ENCODE results near the gene BIRC3.

The BIRC3 gene

GRCh38 chr11:102319544-102319943 lies 2.3 kb downstream of the BIRC3 start:
- no peaks in the 10 kb centered on the region for H3K36me3 ChIP-seq (ENCODE audit: control insufficient read depth in 1 of 2, insufficient read depth in 2 of 2, low read length in 2 of 2)
- H3K18ac ChIP-seq (ENCODE audit: low read length): no peak overlapping the region
- WGBS (ENCODE audit: extremely low coverage, insufficient coverage, insufficient read length): no CpG with 5 or more reads among the region's 2 CpGs
- H2BK12ac ChIP-seq (ENCODE audit: low read length): no peak overlapping the region
- H3K79me1 ChIP-seq (ENCODE audit: low read length): no peaks in the 10 kb centered on the region
- DNase-seq: no peak
- no peak overlapping the region for H3K23ac ChIP-seq (ENCODE audit: low read length)
- no peaks in the 10 kb centered on the region for H3K79me2 ChIP-seq (ENCODE audit: control insufficient read depth, insufficient read depth, low read length, poor library complexity)
- no peak overlapping the region for H4K8ac ChIP-seq (ENCODE audit: low read depth, low read length)
- no peak overlapping the region for H3K9ac ChIP-seq (ENCODE audit: low read length)
- H3K9me3 ChIP-seq (ENCODE audit: insufficient read depth, low read depth, low read length): no peaks in the 10 kb centered on the region
- H3K4me2 ChIP-seq (ENCODE audit: low read length): no peak overlapping the region
- H4K91ac ChIP-seq (ENCODE audit: low read depth, low read length): no peak overlapping the region
- H3K4ac ChIP-seq (ENCODE audit: low read depth, low read length): no peak overlapping the region
- no peaks in the 10 kb centered on the region for H3K4me1 ChIP-seq (ENCODE audit: control insufficient read depth in 1 of 2, insufficient read depth in 2 of 2, low read length in 2 of 2)
- no peak overlapping the region for H3K4me3 ChIP-seq (ENCODE audit: low read depth, low read length)
- no peak overlapping the region for H2BK120ac ChIP-seq (ENCODE audit: insufficient read depth, low read length, poor library complexity)
- H4K12ac ChIP-seq (ENCODE audit: low read depth, low read length): no peak overlapping the region
- no peak overlapping the region for H3K14ac ChIP-seq (ENCODE audit: low read length)
- no peak overlapping the region for H2AFZ ChIP-seq (ENCODE audit: insufficient read depth, low read length, poor library complexity)
- H2BK5ac ChIP-seq (ENCODE audit: low read depth, low read length, poor library complexity): no peak overlapping the region
- H2AK5ac ChIP-seq (ENCODE audit: low read length): no peak overlapping the region
- H3K27ac ChIP-seq (ENCODE audit: low read depth, low read length): no peak overlapping the region
- H3K27me3 ChIP-seq (ENCODE audit: insufficient read depth, low read length): no peaks in the 10 kb centered on the region

- Histone ChIP-seq H3K27me3 (ENCODE audit: insufficient read depth, low read length) (no peaks in the 10 kb centered on the region), H4K12ac (ENCODE audit: low read depth, low read length) (no peak overlapping the region), H2AFZ (ENCODE audit: insufficient read depth, low read length, poor library complexity) (no peak overlapping the region), H3K18ac (ENCODE audit: low read length) (no peak overlapping the region), H3K79me1 (ENCODE audit: low read length) (no peaks in the 10 kb centered on the region), H3K4me3 (ENCODE audit: low read depth, low read length) (no peak overlapping the region), H2AK5ac (ENCODE audit: low read length) (no peak overlapping the region), H3K4me2 (ENCODE audit: low read length) (no peak overlapping the region), H3K4ac (ENCODE audit: low read depth, low read length) (no peak overlapping the region), H4K8ac (ENCODE audit: low read depth, low read length) (no peak overlapping the region), H2BK120ac (ENCODE audit: insufficient read depth, low read length, poor library complexity) (no peak overlapping the region), H3K9me3 (ENCODE audit: insufficient read depth, low read depth, low read length) (no peaks in the 10 kb centered on the region), H3K23ac (ENCODE audit: low read length) (no peak overlapping the region), H3K27ac (ENCODE audit: low read depth, low read length) (no peak overlapping the region), H3K9ac (ENCODE audit: low read length) (no peak overlapping the region), H2BK5ac (ENCODE audit: low read depth, low read length, poor library complexity) (no peak overlapping the region), H3K14ac (ENCODE audit: low read length) (no peak overlapping the region), H3K36me3 (ENCODE audit: control insufficient read depth in 1 of 2, insufficient read depth in 2 of 2, low read length in 2 of 2) (no peaks in the 10 kb centered on the region), H3K4me1 (ENCODE audit: control insufficient read depth in 1 of 2, insufficient read depth in 2 of 2, low read length in 2 of 2) (no peaks in the 10 kb centered on the region), H4K91ac (ENCODE audit: low read depth, low read length) (no peak overlapping the region), H3K79me2 (ENCODE audit: control insufficient read depth, insufficient read depth, low read length, poor library complexity) (no peaks in the 10 kb centered on the region), H2BK12ac (ENCODE audit: low read length) (no peak overlapping the region)
- DNase-seq: no peak
Measured at GRCh38 chr11:102320188-102320587, 2.9 kb downstream of the BIRC3 start.

- H3K27ac ChIP-seq (ENCODE audit: low read depth, low read length): no peak overlapping the region
- no peaks in the 10 kb centered on the region for H3K27me3 ChIP-seq (ENCODE audit: insufficient read depth, low read length)
- no peaks in the 10 kb centered on the region for H3K79me2 ChIP-seq (ENCODE audit: control insufficient read depth, insufficient read depth, low read length, poor library complexity)
- no peak overlapping the region for H2BK120ac ChIP-seq (ENCODE audit: insufficient read depth, low read length, poor library complexity)
- no peak overlapping the region for H3K18ac ChIP-seq (ENCODE audit: low read length)
- no peaks in the 10 kb centered on the region for H3K9me3 ChIP-seq (ENCODE audit: insufficient read depth, low read depth, low read length)
- H2AK5ac ChIP-seq (ENCODE audit: low read length): no peak overlapping the region
- no peak overlapping the region for H3K4me2 ChIP-seq (ENCODE audit: low read length)
- H3K23ac ChIP-seq (ENCODE audit: low read length): no peak overlapping the region
- H4K8ac ChIP-seq (ENCODE audit: low read depth, low read length): no peak overlapping the region
- H3K79me1 ChIP-seq (ENCODE audit: low read length): no peaks in the 10 kb centered on the region
- H3K4me3 ChIP-seq (ENCODE audit: low read depth, low read length): no peak overlapping the region
- no peak for DNase-seq
- H4K12ac ChIP-seq (ENCODE audit: low read depth, low read length): no peak overlapping the region
- no peak overlapping the region for H4K91ac ChIP-seq (ENCODE audit: low read depth, low read length)
- H3K14ac ChIP-seq (ENCODE audit: low read length): no peak overlapping the region
- no peak overlapping the region for H3K4ac ChIP-seq (ENCODE audit: low read depth, low read length)
- H2BK5ac ChIP-seq (ENCODE audit: low read depth, low read length, poor library complexity): no peak overlapping the region
- no peak overlapping the region for H3K9ac ChIP-seq (ENCODE audit: low read length)
- H2BK12ac ChIP-seq (ENCODE audit: low read length): no peak overlapping the region
- H2AFZ ChIP-seq (ENCODE audit: insufficient read depth, low read length, poor library complexity): no peak overlapping the region
- H3K4me1 ChIP-seq (ENCODE audit: control insufficient read depth in 1 of 2, insufficient read depth in 2 of 2, low read length in 2 of 2): no peaks in the 10 kb centered on the region
- H3K36me3 ChIP-seq (ENCODE audit: control insufficient read depth in 1 of 2, insufficient read depth in 2 of 2, low read length in 2 of 2): no peaks in the 10 kb centered on the region
Measured at GRCh38 chr11:102320679-102321078, 3.4 kb downstream of the BIRC3 start.

GRCh38 chr11:102322560-102322959 lies 5.3 kb downstream of the BIRC3 start:
- Histone ChIP-seq H3K4me2 (ENCODE audit: low read length) (no peak overlapping the region), H3K9ac (ENCODE audit: low read length) (no peak overlapping the region), H3K27ac (ENCODE audit: low read depth, low read length) (no peak overlapping the region), H3K4me3 (ENCODE audit: low read depth, low read length) (no peak overlapping the region), H2BK120ac (ENCODE audit: insufficient read depth, low read length, poor library complexity) (no peak overlapping the region), H2AFZ (ENCODE audit: insufficient read depth, low read length, poor library complexity) (no peak overlapping the region), H3K36me3 (ENCODE audit: control insufficient read depth in 1 of 2, insufficient read depth in 2 of 2, low read length in 2 of 2) (no peaks in the 10 kb centered on the region), H4K91ac (ENCODE audit: low read depth, low read length) (no peak overlapping the region), H3K79me2 (ENCODE audit: control insufficient read depth, insufficient read depth, low read length, poor library complexity) (no peaks in the 10 kb centered on the region), H3K18ac (ENCODE audit: low read length) (no peak overlapping the region), H3K79me1 (ENCODE audit: low read length) (no peaks in the 10 kb centered on the region), H3K23ac (ENCODE audit: low read length) (no peak overlapping the region), H3K4ac (ENCODE audit: low read depth, low read length) (no peak overlapping the region), H4K12ac (ENCODE audit: low read depth, low read length) (no peak overlapping the region), H3K9me3 (ENCODE audit: insufficient read depth, low read depth, low read length) (no peaks in the 10 kb centered on the region), H3K4me1 (ENCODE audit: control insufficient read depth in 1 of 2, insufficient read depth in 2 of 2, low read length in 2 of 2) (no peaks in the 10 kb centered on the region), H4K8ac (ENCODE audit: low read depth, low read length) (no peak overlapping the region), H2BK5ac (ENCODE audit: low read depth, low read length, poor library complexity) (no peak overlapping the region), H2BK12ac (ENCODE audit: low read length) (no peak overlapping the region), H3K27me3 (ENCODE audit: insufficient read depth, low read length) (no peaks in the 10 kb centered on the region), H3K14ac (ENCODE audit: low read length) (no peak overlapping the region), H2AK5ac (ENCODE audit: low read length) (no peak overlapping the region)
- WGBS (ENCODE audit: extremely low coverage, insufficient coverage, insufficient read length): no CpG with 5 or more reads among the region's 2 CpGs
- DNase-seq: no peak

All from trophoblast cell (in vitro differentiated cells and primary cell).